NCI-H1092 treated with DMSO at 0.1 percent for 48 hours (cell line): Measurements from ENCODE around the gene TJP3.
"Not testable (repeated sequence)": the region's sequence is repeated elsewhere in the genome, so short reads cannot be mapped to it uniquely, and the experiment has no call there.

Experiments used
- DNase-seq: peaks from one replicate; lab custom pipeline; 2025; lab: John Stamatoyannopoulos, UW

The TJP3 gene

DNA sequence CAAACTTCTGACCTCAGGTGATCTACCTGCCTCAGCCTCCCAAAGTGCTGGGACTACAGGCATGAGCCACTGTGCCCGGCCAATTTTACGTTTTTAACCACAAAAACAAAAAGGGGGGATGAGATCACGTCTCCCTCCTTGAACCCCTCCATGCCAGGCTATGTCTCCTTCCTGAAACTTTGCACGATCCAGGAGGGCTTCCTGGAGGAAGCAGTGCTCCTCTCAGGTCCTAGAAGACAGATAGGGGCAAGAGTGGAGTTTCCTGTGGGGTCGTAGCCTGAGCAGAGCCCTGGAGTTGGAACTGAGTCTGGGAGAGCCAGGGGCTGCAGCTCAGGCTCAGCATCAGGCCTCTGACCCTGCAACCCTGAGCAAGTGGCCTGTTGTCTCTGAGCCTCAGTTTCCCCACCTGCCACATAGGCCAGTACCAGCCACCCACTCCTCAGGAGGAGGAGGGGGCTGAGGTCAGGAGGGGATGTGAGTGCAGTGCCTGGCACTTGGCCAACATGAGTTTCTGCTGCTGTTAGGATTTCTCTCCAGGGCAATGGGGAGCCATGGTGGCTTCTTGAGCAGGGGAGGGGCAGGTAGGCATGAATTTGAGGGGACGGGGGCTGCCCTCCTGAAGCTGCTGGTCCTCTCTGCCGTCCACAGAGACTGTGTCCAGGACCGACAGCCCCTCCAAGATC, 37.3 kb downstream of the TJP3 start:
- DNase-seq: no peak

DNA sequence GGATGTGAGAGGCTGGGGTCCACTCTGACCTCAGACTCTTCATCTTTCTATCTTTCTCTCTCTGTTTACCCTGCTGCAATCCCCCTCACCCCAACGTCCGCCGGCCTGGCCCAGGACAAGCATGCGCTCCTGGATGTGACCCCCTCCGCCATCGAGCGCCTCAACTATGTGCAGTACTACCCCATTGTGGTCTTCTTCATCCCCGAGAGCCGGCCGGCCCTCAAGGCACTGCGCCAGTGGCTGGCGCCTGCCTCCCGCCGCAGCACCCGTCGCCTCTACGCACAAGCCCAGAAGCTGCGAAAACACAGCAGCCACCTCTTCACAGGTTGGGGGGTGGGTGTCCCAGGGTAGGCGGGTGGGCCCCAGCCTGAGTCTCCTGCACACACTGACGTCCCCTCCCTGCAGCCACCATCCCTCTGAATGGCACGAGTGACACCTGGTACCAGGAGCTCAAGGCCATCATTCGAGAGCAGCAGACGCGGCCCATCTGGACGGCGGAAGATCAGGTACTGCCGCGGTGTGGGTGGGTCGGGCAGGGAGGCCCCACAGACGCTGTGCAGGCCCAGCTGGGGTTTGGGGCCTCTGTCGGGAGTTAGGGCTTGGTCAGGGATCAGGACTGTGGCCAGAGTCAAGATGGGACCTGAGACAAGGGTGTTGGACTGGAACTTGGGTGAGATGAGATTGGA, 38.3 kb downstream of the TJP3 start:
- DNase-seq: no peak

DNA sequence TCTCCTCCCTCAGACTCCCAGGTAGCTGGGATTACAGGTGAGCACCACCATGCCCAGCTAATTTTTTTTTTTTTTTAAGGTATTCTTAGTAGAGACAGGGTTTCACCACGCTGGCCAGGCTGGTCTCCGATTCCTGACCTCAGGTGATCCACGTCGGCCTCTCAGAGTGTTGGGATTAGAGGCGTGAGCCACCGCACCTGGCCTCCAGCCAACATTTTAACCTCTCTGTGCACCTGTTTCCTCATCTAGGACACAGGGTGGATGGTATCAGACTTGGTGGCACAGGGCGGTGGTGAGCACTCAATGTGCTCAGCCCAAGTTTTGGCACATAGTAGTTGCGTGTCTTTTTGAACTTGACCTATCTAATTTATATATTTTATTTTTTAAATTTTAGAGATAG, 40.8 kb downstream of the TJP3 start:
- DNase-seq: no peak

DNA sequence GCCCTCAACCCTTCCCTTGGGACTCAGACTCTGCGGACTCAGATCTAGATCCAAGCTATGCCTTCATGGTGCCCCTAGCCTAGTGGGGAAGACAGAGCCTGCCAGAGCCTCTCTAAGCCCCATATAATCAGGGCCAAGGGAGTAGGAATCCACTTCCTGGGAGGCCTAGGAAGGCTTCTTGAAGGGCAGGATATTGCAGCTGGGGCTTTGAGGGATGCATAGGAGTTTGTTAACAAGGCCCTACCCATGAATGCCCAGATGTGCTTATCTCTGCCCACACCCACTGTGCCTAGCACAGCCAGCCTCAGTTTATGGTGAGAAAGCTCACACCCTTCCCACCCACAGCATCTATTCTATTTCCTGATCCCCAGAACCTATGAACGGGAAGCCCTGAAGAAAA, 42.0 kb downstream of the TJP3 start:
- no peak for DNase-seq

DNA sequence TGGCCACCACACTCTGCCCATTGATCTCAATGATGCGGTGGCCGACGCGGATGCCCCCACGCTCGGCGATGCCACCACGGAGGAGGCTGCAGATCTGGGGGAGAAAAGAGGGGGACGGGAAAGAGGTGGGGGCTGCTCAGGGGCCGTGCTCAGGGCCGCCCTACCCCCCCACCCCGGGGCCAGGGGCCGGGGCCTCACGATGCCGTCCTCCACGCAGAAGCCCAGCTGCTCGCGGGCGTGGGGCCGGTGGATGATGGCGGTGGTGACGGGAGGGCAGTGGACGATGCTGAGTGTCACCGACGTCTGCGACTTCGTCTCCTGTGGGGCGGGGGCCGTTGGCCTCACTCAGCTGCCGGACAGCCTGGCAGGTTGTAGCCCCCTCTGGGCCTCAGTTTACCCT, 43.1 kb downstream of the TJP3 start:
- DNase-seq: no peak

DNA sequence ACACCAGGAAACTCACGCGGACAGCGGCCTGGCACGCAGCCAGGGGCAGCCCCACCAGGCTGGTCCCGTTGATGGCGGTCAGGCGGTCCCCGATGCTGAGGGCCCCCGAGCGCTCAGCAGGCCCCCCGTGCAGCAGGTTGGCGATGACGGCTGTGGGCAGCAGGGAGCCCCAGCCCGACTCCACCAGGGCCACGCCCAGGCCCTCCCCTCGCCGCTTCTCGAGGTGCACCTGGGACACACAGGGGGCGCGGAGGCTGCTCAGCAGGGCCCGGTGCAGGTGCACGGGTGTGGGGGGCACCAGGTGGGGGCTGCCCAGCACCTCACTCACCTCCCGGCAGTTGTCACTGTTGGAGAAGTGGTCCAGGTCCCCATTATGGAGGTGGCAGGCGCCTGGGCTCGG, 44.3 kb downstream of the TJP3 start:
- no peak for DNase-seq

DNA sequence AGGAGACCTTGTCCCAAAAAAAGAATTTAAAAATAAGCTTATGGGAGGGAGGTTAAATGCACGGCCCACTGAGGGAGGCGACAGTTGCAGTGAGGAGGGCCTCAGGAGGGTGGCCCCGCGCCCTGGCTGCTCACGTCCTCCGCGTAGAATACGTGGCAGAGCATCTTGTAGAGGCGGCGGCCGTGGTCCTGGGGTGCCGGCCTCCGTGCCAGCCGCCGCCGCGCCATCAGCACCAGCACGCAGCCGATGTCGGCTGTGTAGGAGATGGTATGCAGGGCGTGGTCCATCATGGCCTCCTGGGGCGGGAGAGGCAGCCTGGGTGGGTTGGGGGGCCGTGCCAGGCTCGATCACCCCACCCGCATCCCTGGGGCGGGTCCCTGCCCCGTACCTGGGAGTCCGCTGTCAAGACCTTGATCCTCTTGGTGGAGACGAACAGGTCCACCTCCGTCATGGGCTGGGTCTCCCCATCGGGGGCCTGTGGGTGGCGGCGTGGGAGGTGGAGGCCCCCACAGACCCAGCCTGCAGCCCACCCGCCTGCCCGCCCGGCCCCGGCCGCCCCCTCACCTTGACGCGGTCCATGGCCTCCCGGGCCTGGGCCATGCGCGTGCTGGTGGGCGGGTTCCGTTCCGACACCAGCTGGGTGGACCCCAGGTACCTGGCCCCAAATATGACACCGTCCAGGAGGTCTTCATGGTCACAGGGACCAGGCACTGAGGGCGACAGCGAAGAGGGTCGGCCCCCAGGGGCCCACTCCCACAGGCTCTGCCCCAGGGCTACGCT, 45.6 kb downstream of the TJP3 start:
- DNase-seq: no peak

DNA sequence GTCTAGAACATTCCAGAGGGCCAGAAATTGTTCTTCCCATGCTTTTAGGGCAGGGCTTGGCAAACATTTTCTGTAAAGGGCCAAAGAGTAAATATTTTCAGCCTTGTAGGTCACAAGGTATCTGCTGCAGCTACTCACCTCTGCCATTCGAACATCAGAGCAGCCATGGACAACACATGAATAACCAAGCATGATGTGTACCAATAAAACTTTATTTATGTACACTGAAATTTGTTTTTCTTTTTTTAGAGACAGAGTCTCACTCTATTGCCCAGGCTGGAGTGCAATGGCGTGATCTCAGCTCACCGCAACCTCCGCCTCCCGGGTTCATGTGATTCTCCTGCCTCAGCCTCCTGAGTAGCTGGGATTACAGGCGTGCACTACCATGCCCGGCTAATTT, 49.5 kb downstream of the TJP3 start:
- not testable (repeated sequence) for DNase-seq

DNA sequence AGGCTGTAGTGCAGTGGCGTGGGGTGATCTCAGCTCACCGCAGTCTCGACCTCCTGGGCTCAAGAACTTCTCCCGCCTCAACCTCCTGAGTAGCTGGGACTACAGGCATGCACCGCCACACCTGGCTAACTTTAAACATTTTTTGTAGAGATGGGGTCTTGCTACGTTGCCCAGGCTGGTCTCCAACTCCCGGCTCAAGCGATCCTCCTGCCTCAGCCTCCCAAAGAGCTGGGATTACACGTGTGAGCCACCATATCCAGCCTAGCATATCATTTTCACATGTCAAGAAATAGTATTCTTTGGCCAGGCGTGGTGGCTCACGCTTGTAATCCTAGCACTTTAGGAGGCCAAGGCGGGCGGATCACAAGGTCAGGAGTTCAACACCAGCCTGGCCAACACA, 50.1 kb downstream of the TJP3 start:
- DNase-seq: not testable (repeated sequence)

DNA sequence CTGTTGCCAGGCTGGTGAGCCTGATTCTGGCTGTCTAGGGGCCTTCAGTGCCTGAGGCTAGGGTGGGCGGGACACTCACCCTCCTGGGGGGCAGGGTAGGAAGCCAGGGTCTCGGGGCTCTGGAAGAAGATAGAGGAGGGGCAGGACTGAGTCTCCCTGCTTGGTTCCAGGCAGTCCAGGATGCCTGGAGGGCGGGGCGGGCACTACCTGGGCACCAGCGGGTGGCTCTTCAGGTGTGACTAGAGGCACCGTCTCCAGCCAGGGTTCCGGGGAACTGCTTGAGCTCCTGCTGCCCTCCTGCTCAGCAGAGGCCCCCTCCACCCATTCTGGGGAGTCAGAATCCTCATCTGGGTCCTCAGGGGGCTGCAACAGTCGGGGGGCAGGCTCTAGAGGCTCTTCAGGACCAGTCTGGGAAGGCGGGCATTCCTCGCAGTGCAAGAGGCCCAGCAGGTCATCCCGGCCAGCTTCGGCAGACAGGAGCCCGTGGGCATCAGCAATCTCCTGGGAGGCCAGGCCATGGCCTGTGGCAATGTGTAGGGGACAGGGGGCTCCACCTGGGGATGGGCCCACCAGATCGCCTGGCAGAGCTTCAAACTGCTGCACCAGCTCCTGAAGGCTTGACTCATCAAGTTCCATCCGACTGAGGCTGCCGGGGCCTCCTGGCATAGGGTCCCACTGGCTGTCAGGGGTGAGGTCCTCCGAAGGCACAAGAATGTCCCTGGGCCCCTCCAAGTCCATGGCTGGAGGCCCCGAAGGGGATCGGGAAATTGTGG, 51.5 kb downstream of the TJP3 start:
- no peak for DNase-seq

DNA sequence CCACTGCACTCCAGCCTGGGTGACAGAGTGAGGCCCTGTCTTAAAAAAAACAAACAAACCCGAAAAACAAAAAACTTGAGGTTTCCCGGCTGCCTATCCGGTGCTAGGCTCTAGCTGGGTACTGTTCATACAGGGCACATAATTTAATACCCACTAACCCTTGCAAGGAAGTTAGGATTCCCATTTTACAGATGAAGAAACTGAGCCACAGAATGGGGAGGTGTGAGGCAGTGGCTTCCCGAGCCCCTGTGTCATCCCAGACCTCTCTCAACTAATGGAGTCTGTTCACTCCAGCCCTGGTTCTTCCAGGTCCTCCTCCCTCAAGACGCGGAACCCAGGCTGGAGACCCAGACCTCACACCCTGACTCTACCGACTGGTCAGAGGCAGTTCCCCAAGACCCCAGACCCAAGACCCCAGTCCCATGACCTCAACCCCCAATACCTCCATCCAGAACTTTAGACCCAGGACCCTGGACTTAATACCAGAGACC, 52.7 kb downstream of the TJP3 start:
- no peak for DNase-seq

DNA sequence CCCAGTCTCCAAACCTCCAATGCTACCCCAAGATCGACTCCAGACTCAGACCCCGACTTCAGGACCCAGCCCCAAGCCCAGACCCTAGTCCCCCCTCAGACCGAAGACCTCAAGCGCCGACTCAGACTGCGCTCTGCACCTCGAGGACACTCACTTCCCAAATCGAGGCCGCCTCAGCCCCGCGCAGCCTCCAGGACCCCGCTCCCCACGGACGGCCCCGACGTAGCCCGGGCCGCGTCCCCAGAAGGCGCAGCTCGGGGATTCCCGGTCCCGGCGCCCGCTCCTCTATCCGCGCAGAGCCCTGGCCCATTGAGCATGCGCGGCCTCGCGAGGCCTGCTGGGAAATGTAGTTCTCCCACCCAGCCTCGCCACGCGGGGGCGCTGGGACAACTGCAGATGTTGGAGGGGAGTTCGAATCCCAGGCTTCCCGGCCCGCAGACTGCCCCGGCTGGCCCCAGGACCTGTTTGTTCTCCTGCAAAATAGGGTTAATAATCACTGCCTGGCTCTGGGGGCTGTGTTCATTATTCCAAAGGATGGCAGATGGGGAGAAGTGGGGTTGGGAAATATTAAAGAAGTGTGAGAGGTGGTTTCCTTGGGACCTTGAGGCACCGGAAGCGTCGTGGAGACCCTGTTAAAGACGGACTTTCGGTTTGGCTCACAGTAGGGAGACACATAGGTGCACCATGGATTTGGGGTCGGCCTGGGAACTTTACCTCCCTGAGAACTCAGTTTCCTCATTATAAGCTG, 53.4 kb downstream of the TJP3 start, which contains the start of gene APBA3:
APBA3 (minus strand) TSS at position 311 of the 748 bp plus-strand sequence. CDS start 1,428 bp downstream, outside the sequence.
- peak; percentile 76 for DNase-seq

DNA sequence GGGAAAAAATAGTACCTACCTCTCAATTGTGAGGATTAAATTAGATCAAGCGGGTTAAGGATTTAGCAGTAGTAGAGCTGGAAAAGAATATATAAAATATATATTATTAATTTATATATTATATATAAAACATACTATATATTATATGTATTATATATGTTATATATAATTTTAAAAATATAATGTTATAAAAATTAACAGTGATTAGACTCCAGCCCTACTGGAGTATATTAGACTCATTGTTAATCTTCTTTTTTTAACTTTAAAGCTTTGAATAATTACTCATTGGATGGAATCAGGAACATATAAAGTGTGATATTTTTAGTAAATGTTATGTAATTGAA, 53.9 kb downstream of the TJP3 start:
- DNase-seq: no peak

DNA sequence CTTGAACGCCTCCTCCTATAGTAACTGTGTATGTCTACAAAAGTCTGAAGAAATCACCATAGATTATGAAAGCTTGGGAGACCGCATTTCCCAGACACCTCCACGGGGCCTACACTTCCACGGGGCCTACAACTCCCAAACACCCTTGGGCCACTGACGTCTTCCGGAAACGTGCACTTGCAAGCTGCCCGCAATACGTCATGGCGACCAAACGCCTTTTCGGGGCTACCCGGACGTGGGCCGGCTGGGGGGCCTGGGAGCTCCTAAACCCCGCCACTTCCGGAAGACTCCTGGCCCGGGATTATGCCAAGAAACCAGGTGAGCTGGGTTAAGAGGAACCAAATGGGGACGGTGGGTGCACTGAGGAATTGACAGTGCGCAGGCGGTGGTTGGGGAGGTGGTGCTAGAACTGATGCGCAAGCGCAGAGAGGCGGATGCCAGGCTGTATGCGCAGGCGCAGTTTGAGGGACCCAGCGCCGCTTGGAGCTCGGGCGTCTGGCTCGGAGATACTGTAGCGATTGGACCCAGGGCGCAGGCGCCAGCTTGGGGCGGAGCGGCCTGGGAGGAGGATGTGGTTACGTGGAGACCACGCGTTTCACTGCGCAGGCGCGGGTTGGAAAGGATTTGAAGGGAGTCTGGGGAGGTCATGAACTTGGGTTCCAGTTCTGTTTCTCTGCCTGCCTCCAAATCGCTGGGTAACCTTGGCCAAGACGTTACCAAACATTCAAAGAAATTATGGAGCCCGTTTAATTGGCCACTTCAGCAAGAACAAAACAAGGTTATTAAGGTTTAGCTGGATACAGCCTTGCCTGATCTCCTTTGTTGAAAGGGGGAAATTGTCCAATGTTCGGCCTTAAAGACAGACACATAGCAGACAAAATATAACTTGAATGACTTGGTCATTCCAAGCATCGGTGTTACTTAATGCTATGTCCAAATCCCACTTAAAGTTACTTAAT, 54.6 kb downstream of the TJP3 start, which contains the start of gene MRPL54:
MRPL54 (plus strand) TSS at position 182 of the 959 bp plus-strand sequence; CDS start at position 201, 19 bp downstream.
- peak; percentile 99 for DNase-seq

DNA sequence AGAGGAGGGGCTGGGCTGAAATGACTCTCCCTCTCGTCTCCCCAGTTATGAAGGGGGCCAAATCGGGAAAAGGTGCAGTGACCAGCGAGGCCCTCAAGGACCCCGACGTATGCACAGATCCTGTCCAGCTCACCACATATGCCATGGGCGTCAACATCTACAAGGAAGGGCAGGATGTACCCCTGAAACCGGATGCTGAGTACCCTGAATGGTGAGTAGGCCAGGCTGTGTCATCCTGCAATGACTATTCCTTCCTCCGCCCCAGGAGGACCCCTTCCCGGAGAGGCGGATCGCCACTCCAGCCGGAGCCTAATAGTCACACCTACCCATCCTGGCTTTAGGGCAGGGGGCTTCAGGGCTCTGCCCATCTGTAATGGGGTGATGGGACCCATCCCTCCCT, 56.9 kb downstream of the TJP3 start:
- DNase-seq: no peak

DNA sequence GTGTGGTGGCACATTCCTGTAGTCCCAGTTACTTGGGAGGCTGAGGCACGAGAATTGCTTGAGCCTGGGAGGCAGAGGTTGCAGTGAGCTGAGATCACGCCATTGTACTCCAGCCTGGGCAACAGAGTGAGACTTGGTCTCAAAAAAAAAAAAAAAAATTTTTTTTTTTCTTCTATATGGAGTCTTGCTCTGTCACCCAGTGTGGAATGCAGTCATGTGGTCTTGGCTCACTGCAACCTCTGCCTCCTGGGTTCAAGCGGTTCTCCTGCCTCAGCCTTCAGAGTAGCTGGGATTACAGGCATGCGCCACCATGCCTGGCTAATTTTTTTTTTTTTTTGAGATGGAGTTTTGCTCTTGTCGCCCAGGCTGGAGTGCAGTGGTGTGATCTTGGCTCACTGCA, 57.6 kb downstream of the TJP3 start:
- DNase-seq: not testable (repeated sequence)

DNA sequence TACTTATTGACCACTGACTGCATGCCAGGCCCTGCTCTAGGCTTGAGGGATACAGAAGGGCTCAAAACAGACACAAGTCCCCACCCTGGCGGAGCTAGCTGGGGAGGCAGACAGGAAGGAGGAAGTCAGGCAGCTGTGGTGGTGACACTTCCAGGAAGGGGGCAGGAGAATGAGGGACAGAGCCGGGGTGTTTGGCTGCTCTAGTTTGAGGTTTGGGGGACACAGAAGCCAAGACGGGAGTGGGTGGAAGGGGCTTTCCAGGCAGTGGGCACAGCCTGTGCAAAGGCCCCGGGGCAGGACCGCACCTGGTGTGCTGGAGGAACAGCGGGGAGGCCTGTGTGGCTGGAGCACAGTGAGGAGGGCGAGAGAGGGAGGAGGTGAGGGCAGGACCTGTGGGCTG, 58.3 kb downstream of the TJP3 start:
- no peak for DNase-seq

DNA sequence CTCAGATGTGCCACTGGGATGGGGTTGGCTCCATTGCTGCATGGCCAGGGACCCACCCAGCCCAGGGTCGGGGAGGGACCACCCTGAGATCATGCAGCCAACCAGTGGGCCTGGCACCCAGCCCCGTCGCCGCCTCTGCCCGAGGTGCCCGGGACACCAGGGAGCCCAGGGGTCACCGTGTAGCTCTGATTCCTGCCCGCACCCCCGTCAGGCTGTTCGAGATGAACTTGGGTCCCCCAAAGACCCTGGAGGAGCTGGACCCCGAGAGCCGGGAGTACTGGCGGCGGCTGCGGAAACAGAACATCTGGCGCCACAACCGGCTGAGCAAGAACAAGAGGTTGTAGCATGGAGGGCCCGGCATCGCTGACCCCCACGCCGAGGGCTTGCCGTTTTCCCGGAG, 58.9 kb downstream of the TJP3 start:
- DNase-seq: no peak

DNA sequence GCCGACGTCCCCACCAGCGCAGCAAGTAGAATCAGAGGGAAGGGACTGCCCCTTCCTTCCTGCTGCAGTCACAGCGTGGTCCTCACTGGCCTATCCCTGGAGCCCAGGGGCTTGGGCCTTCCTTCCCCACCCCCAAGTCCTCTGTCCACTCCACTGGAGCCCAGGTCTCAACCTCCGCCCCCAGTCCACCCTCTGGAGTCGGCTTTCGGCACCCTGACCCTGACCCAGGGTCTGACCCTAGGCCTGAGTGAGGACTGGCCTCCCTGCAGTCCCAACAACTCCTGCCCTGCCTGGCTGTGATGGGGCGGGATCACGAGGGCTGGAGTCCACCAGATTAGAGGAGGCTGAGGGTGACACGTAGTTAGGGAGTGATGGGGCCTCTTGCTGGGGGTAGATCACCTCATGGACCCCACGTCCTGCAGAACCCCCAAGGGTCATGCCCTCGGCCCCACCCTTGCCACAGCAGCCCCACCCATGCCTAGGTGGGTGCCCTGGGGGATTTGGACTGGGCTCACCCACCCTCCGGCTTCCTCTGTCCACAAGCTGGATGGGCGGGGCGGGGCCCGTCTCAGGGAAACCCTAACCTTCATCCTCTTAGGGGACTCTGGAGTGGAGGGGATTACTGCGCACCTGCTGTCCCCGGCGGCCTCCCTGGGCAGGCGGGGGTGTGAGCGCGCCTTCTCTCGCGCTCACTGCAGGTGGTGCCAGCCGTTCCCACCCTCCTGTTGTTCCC, 60.0 kb downstream of the TJP3 start:
- no peak for DNase-seq

DNA sequence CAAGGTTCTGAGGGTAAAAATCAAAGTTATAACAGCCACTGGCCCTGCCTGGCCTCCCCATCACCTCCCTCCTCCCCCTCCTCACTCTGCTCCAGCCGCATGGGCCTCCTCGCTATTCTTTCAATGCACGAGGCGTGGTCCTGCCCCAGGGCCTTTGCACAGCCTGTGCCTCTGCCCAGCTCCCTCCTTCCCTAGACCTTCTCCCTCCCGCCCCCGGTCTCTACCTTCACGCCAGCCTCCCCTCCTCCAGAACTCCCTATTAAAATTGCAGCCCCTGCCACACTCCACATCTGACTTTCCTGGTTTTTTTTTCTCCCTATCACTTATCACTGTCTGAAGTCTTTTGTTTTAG, 60.5 kb downstream of the TJP3 start:
- no peak for DNase-seq
